Occipital lobe (tissue), 2 donors: ENCODE measurements around the gene P2RX3. TPM values are rescaled to one million over a fixed set of nuclear protein-coding genes. Genes with fewer than 3 reads are reported as not detected.
"Not testable (repeated sequence)": the region's sequence is repeated elsewhere in the genome, so short reads cannot be mapped to it uniquely, and the experiment has no call there.

Experiments used
- DNase-seq: peaks from one replicate; lab custom pipeline; 2025; lab: John Stamatoyannopoulos, UW
- total RNA-seq: library from RNA; depleted of rRNA; stranded (reverse); fragments of >200 nt; gene quantifications from one replicate; pipeline ENCODE4 v1.2.3, GENCODE V29; 2014

The P2RX3 gene
- not detected for total RNA-seq

DNA sequence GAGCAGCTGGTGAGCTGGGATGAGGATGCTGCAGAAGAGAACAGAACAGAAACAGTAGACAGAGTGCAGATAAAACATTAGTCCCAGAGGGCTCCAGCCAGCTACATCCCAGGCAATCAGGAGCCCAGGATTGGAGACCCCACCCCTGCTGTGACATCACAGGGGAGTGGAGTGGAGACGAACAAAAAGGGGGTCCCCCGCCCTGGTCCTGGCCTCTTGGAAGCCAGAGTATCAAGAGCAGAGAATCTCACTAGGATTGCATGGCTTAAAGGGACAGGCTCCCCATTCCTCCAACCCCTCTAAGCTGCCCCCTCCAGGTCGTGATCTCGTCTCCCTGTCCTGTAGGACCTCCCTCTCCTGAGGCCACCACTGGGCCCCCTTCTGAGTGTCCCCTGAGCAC, at the start of gene P2RX3:
Gene P2RX3, plus strand, starts transcription at position 211 of the 400 bp plus-strand sequence. CDS start 199 bp downstream, outside the sequence.
- DNase-seq = no peak

DNA sequence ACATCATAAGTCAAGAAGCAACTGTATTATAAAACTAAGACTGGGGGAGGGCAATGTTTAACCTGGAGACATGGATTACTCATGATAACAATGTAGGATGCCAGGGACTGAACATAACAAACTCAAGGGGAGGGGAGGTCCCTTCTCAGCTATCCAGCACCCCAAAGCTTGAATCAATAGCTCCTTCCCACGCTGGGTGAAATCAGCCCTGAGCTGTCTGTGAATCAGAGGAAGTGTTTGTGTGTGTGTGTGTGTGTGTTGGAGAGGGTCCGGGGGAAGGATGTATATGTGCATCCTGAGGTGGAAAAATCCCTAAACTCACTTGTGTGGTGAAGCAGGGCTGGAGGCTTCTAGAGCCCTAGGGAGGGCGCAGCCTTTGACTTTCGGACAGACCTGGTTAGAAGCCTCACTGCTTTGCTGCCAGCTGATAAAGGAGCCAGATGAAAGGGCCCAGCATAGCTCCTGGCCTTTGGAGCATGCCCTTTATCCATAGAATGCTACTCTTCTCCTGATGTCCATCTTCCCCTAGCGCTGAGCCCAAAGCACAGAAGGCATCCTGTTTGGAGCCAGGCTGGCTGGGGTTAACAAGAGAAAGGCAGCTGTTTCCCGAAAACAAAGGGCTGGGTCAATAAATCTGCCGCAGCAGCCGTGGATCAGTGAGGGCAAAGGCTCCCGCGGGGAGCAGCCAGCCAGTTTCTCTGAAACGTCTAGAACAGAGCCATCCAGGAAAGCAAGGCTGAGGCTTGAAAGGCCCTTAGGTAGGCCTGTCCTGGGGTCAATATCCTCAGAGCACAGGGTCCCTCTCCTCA, 49.2 kb upstream of the P2RX3 start:
- no peak for DNase-seq

DNA sequence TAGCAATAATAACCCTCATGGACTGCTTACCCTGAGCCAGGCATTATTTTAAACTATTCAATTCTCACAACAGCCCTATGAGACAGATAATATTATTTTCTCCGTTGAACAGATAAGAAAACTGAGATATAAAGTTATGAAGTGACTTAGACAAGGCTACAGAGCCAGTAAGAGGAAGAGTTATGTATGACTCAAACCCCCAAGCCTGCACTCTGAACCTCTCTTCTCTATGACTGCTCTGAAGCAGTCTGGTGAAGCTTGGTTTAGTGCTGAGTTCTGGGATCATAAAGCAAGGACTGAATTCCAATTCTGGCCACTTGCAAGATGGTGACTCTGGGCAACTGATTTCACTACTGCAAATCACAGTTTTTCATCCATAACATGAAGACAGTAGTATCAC, 47.9 kb upstream of the P2RX3 start:
- DNase-seq = no peak

DNA sequence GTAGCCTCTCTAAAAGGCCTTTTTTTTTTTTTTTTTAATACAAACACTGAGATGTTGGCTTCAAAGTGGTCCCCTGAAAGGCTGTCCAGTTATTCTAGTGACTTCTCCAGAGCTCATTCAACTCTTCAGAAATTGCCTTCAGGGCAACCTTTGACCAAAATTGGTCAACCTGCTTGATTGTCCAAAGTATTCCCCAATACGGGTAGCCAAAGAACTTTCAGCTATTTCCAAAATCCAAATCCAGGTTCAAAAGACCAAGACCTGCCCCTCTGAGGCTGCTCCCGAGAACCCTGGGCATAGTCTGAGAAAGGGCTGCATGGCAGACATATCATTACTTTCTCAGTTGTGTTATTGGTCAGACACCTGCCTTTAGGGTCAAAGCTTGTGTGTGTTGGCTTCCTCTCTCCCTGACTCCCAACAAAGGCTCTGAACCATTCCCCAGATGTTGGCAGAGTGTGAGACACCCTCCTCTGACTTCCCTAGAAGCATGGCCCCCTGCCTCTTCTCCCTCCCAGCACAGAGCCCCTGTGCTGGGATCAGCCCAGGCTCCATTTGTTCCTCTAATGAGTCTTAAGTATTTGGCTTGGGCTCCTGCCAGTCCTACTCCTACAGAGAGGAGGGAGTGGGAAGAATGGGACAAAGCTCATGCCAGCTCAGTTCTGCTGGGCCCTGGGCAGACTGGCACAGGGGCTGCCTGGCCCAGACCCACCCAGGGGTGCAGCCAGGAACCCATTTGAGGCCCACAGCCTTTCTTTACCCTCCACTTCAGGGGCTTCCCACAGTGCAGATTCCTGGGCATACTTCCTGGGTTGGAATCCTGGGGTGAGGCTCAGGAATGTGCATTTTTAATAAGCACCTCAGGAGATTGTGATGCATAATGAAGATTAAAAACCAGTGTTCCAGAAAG, 43.7 kb upstream of the P2RX3 start:
- no peak for DNase-seq

DNA sequence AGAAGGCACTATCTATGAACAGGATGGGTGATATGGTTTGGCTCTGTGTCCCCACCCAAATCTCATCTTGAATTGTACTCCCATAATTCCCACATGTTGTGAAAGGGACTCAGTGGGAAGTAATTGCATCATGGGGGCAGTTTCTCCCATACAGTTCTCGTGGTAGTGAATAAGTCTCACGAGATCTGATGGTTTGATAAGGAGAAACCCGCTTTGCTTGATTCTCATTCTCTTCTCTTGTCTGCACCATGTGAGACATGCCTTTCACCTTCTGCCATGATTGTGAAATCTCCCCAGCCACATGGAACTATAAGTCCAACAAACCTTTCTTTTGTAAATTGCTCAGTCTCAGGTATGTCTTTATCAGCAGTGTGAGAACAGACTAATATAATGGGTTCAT, 41.9 kb upstream of the P2RX3 start:
- DNase-seq = not testable (repeated sequence)

DNA sequence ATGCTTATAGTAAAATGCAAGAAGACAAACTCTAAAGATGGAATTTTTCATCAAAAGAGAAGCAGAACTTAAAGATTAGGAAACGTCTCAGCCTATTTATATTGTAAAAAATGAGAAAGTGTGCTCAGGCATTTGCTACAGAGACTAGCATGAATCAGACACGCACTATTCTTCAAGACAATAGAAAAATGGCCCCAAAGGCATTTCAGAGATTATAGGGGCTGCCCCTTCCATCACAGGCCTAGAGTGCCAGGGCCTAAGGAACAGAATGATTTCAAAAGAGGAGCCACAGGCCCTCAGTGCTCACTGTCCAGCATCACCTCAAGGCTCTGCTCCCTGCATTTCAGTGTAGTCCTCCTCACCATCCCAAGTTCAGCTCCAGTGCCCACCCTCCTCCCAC, 40.9 kb upstream of the P2RX3 start:
- no peak for DNase-seq

DNA sequence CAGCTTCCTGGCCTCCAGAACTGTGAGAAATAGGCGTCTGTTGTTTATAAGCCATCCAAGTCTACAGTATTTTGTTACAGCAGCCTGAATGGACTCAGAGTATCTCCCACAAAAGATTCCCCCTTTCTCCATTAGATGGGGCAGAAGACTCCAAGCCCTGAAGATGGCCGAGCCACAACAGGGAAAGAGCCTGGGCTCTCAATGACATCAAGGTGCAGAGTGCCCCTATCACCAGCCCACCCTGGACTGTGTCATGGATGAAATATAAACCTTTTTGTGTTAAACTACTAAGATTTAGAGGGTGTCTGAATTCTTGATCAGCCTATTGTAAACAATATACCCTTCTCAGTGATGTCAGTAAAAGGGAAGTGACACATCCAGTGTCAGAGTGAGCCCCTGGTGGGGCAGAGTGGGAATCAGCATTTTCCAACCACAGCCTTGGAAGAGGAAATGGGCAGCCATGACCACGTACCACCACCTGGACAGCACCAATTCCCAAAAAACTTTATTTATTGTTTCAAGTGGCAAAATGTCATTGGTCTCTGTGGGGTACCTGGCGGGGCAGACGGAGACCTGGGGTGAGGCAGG, 38.9 kb upstream of the P2RX3 start:
- no peak for DNase-seq

DNA sequence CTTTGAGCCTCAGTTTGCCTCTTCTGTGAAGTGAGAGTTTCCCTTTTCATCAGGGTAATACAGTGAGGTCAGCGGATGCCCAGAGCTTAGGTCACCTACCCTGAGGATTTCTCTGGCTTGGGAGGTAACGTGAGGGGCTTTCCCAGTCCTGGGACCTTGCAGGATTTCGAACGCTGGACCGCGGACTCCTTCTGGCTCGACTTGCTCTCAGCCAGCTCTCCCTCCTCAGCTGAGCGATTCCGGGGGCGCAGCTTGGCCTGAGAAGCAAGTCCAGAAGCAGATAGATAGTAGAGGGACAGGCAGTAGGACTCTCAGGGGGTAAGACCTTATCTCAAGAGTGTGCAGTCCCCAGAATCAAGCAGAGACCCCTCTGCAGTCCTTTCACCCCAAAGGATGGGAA, 37.4 kb upstream of the P2RX3 start:
- no peak for DNase-seq

DNA sequence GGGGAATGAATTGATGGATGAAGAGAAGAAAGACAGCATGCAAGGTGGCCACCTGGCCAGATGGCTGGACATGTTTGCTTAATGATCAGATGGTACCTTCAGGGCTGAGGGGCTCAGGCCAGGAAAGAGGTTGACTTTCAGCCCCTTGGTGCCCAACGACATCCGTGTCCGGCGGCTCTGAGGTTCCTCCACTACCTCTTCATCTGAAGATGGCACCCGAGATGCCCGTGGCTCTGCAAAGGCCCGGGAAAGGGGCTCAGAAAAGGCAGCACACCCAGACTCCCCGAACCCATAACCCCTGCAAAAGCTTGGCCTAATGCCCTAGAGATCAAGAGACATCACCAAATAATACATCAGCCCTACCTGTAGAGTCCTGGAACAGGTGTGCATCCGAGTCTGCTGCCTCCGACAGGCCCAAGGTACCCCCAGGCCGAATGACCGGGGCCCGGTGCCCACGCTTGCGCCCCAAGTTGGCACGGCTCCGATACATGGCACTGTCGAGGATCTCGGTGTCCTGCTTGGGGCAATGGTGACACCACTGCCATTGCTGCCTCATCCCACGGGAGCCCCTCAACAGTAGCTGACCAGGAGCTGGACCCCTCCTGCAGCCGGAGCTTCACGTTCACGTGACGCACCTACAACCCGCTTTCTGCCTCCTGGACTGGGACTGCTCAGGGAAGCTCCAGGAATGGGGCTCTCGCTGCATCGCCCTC, 36.3 kb upstream of the P2RX3 start:
- no peak for DNase-seq

DNA sequence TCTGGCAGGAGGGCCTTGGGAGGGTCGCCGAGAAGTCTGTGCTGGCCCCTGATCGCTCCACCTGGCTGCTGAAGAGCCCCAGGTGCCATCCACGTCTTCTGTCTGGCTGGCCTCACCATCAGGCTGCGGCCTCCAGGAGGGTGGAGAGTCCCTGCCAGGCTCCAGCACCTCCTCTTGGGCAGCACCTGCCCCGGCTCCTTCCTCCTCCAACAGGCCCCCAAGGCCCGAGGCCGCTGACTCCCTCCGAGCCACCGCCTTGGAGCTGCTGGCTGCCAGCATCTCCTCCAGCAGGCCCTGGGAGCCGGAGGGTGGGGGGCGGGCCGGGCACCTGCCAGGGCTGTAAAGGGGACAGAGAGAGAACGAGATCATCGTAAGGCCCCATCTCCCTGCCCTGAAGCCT, 35.7 kb upstream of the P2RX3 start:
- no peak for DNase-seq

DNA sequence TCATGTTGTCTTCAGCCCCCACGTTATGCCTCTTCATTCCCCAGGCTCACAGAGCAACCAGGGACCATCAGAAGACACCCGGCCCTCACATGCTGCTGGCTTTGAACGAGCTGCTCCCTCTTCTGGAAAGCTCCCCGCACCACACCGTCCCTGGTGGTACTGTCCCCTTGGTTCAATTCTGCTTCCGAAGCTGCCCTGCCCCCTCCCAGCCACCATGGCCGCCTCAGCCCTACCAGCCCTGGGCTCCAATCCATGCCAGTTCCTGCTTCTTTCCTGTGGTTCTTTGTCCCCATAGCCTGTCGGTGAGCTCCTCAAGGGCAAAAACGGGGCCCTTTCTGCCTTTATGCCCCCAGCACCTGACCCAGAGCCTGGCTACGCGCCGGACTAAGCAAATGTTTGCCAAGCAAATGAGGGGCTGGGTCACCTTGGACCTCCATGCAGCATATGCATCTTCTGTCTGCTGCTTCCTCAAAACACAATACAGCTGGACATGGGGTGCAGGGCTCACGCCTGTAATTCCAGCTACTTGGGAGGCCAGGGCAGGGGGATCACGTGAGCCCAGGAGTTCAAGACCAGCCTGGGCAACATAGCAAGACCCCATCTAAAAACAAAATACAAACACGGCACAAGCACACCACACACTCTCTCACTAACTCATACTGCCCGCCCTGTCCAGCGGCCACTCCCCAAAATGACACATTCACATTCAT, 34.7 kb upstream of the P2RX3 start:
- no peak for DNase-seq

DNA sequence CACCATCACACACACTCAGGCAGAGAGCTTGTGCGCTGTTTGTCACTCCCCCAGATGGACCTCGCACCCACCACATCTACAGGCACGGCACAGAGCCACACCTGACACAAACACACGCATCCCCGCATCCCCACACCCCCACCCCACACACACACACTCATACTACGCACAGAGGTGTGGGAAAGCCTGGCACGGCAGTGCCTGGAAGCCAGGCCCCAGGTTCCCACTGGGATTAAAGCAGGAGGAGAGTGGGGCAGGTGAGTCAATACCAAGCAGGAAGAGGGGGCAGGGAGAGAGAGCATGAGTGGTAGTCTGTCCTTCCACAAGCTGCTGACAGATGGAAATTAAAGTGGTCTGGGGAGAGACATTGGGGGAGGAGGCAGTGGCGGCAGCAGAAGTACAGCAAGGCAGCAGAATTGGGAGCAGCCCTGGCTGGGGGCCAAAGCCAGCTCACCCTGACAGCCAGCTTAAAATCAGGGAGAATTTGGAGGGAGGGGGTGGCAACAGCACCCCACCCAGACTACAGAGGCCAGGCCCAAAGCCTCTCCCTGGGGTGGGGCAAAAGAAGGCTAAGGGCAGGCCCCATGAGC, 34.1 kb upstream of the P2RX3 start:
- DNase-seq = peak; percentile 11

DNA sequence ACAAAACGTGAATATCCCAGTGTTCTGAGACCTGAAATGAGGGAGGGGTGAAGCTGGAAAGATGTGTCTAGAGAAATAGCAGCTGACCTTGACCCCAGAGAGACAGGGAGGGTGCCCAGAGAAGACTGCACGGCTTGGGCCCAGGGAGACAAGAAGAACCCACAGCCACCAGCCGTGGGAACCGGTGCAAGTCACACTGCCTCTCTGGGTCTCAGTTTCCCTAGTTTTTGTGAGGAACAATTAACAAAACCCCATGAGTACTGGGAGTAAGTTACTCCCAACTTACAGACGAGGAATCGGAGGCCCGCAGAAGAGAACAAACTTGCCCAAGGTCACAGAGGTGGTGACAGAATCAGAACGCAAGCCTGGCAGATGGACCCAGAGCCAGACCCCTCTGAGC, 32.6 kb upstream of the P2RX3 start:
- DNase-seq = no peak

DNA sequence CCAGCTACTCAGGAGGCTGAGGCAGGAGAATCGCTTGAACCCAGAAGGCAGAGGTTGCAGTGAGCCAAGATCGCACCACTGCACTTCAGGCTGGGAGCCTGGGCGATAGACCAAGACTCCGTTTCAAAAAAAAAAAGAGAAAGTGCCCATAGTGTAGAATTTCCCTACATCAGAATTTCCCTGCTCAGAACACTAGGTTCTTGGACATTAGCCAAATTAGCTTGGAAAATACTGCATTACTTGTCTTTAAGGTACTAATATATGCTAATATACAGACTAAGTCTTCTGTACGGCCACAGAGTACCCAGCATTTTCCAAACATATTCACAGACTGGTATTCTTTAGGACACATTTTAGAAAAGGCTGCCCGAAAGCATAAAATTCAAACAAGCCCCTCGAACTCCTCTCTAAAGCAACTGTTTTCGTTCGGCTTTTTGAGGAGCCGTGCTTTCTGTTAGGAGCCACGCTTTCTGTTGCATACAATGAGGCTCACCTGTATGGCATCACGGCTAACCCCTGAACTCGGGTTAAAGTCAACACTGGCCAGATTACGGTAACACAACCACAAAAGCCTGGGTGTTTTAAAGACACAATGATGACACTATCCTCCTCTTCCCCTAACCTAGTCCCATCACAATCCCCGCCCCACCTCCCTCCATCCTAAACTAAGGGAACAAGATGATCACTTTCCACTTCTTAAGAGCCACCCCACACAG, 31.8 kb upstream of the P2RX3 start:
- DNase-seq = no peak

DNA sequence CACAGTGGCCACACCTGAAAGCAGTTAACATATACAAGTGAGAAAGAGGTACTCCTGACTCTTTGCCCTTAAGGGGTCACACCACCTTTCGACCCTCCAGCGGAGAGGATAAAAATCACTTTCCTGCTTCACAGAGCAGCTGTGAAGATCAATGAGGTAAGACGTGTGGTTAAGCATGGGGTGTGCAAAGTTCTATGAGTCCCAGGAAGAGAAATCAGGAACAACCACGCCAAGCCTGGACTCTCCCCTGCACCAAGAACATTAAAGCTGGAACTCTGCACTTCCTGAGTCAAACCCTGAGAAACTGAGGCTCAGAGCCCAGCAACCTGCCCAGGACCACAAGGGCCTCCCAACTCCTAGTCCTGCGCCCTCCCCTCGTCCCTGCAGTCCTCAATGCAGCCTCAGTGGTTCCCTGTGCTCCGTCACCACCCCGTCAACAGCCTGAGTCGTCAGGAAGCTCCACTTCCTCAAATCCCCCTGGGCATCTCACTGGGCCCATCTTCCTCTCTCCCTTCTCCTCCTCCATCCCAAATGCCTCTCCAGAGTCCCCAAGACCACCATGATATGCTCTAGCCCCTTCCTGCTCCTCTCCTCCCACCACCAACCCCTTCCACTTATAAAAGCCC, 31.1 kb upstream of the P2RX3 start:
- DNase-seq = no peak

DNA sequence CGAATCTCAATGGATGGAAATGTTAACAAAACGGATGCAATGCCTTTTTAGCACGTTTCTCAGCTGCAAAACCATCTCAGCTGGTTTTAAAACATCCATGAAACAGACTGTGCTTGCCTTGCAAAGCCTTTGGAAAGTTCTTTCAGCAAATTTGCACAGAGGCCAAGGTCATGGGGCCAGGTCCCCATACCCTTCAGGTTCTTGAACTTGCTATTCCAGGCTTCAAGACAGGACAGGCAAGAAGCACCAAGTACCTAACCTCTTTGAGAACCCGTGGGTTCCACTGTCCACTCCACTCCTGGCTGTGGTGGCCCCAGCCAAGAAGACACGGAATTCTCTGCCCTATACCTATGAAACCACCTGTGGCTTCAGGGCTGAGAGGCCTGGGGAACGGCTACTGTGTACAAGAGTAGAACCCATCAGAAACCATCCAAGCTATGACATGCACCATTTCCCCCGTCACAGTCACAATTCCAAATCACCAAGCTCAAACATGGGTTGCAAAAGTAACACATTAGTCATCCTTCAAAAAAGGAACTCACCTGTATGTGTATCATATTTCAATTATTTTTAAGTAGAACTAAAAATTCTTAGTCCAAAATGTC, 30.4 kb upstream of the P2RX3 start:
- DNase-seq = no peak

DNA sequence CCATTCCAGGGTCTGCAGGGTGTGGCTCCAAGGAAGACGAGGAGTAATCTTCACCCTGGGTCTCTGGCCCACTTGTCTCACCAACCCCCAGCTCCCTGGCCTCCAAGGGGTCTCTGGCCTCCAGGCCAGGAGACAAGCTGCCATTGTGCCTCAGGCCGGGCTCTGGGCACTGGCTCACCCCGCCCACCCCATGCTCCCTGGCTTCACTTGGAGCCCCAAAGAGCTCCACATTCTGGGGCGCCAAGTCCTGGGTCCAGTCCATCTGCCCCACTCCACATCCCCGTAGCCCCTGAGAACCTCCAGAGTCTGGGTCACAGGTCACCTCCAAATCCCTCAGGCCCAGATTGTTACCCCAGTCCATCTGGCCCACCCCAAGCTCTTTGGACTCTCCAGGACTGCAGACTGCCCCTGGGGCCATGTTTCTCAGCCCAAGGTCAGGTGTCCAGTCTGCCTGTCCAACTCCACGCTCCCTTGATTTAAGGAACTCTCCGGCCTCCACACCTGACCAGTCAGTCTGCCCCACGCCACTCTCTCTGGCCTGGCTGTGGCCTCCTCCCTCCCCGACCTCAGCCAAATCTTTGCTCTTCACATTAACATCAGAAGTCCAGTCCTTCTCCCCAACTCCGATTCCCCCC, 29.6 kb upstream of the P2RX3 start:
- DNase-seq = no peak
